ENCODE measurements around the gene BEST4.
A peak's percentile ranks its signal among the peaks of the same experiment; 100 is the strongest.
"Not testable (repeated sequence)": the region's sequence is repeated elsewhere in the genome, so short reads cannot be mapped to it uniquely, and the experiment has no call there.

The BEST4 gene

GRCh38 chr1:44801491-44802305, 13.7 kb upstream of the BEST4 start:
- DNase-seq = no peak

DNA sequence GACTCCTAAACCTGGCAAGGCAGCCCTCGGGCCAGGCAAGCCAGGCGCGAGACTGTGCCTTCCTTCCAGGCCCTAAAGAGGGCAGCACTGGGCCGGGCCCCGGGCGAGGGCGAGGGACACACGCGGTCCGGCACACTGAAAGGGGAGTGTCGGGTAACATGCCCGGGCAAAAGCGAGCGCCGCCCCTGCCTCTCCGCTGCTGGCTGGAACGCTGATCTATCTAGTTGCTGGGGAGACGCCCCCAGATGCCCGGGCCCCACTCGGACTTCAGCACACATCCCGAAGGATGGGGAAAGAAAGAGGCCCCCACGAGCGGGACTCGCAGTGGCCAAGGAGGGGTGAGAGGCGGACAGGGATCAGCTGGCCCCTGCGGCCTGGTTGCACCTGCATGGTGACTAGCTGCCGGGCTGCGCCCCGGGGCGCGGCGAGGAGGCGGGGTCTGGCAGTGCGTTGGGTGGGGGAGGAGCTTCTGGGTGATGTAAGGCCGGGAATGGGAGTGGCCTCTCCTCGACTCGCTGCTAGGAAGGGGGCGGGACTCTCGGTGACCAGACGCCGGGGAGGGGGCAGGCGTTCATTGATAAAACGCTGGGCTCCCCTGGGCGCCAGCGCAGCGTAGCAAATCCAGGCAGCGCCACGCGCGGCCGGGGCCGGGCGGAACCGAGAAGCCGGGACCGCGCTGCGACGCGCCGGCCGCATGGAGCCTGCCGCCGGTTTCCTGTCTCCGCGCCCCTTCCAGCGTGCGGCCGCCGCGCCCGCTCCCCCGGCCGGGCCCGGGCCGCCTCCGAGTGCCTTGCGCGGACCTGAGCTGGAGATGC, 12.0 kb upstream of the BEST4 start, which contains the start of gene PLK3:
Gene PLK3 (plus strand): TSS at position 608 of the 815 bp plus-strand sequence. CDS start 87 bp downstream, at position 695.
- peak; percentile 99 for DNase-seq

GRCh38 chr1:44798481-44799365, 10.8 kb upstream of the BEST4 start:
- peak; percentile 86 for DNase-seq

- not testable (repeated sequence) for DNase-seq
Measured at GRCh38 chr1:44797886-44798285, 9.9 kb upstream of the BEST4 start.

GRCh38 chr1:44792736-44793502, 4.9 kb upstream of the BEST4 start:
- DNase-seq = no peak

DNA sequence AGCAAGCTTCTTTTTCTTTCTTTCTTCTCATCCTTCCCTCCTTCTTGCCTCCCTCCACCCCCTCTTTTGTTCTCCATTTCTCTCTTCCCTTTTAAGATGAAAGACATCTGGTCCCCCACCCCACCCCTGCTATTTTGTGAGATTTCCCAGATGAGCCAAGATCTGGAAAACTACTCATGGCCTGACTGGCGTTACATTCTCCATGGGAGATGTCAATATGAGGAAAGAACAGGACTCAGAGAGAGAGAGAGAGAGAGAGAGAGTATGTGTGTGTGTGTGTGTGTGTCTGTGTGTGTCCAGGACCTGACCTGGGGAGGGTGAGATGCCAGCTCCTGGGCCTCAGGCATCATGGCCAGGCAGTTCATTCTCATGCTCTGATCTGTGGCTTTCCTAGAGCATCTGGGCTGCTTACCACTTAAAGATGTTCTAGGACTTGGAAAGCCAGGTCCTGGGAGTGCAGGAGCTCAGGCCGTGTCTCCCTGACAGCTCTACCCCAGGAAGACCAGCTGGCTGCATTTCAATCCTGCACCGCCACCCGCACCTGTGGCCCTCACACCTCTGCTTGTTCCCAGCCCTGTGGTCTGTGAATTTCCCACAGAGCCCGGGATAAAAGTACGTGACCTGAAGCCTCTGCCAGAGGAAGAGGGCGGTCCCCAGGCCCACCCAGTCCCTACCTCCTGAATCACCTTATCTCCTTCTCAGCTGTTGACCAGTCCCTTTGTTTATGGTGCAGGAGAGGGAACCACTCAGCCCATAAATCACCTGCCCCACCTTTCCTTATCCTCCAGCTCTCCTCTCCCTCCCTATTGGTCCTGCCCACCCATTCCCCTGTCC, 3.2 kb upstream of the BEST4 start:
- no peak for DNase-seq

DNA sequence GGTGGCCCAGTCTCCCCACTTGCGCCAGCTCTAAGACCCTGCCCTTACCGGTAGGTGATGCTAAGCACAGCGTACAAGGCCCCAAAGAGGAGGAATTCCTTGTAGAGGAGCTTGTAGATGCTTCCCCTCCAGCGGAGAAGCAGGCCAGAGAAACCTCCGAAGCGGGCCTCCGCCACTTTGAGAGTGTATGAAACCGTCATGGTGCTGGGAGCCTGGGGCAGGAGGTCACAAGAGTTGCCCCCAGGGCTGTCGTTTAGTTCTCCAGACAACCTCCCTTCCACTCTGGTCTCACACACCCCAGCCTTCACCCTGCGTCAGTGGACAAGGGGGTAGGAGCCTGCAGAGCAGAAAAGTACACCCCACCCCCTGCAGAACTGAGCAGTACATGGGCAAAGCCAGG, 464 bp downstream of the BEST4 start:
- DNase-seq = no peak

- DNase-seq = no peak
Measured at GRCh38 chr1:44786841-44787426, 1.0 kb downstream of the BEST4 start.

DNA sequence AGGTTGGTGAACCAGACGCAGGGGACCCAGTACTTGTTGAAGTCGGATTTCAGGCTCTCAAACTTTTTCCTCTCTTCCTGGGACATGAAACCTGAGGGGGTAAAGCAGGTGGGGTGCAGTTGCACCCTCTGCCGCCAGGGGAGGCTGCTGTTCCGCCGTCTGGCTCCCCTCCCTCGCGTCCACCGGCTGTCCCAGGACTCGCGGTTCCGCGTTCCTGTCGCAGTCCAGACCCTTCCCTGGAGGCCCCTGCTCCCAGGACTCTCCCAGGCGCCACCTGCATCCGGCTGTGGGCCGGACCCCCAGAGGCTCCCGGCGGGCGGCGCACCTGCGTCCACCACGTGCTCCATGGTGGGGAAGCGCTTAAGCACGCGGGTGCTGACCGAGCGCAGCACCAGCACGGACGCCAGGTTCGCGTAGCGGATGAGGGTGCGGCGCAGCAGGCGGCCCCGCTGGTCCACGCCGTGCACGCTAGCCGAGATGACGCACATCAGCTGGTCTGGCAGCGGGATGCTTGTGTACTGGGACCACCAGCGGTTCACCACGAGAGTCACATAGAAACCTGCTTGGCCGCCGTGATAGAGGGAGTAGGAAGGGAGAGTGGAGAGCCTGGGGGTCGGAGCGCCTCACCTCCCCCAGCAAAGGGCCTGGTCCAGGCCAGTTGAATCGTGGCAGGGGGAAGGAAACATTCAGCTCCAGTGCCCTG, 1.7 kb downstream of the BEST4 start:
- peak; percentile 43 for DNase-seq

GRCh38 chr1:44785501-44786137, 2.4 kb downstream of the BEST4 start:
- no peak for DNase-seq

- DNase-seq = no peak
Measured at GRCh38 chr1:44785029-44785380, 3.0 kb downstream of the BEST4 start.

GRCh38 chr1:44784094-44785028, 3.6 kb downstream of the BEST4 start:
- peak; percentile 25 for DNase-seq

DNA sequence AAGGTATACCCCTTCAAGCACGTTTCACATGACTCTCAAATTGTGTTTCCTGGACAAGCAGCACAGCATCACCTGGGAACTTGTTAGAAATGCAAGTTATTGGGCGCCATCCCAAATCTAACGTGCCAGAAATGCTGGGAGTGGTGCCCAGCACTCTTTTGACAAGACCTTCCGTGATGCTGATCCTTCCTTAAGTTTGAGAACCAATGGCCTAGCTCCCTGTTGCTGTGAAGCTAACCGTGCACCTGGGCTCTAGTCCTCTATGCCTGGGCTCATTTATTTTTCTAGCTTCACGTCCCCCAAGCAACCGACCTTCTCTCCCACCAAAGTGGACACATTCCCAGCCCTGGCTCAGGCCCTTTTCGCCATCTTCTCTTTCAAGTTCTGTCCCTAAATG, 4.3 kb downstream of the BEST4 start:
- DNase-seq = peak; percentile 35

DNA sequence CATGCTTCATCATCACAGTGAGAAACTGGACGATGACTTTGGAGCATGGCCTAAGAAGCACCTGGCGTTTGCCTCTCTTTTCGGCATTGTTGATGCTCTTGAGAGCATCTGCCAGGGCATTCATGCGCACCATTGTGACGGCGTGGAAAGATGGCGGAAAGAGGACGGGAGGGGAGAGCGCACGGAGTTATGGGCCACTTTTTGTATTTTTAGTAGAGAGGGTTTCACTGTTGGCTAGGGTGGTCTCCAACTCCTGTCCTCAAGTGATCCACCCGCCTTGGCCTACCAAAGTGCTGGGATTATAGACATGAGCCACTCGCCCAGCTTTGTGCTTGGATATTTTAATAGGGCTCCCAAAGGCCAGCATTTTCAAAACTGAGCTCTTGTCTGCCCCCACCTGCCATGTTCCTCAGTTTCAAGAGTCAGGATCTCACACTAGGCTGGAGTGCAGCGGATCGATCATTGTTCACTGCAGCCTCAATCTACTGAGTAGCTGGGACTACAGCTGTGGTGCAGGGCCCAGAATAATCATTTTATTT, 7.3 kb downstream of the BEST4 start:
- DNase-seq = no peak

DNA sequence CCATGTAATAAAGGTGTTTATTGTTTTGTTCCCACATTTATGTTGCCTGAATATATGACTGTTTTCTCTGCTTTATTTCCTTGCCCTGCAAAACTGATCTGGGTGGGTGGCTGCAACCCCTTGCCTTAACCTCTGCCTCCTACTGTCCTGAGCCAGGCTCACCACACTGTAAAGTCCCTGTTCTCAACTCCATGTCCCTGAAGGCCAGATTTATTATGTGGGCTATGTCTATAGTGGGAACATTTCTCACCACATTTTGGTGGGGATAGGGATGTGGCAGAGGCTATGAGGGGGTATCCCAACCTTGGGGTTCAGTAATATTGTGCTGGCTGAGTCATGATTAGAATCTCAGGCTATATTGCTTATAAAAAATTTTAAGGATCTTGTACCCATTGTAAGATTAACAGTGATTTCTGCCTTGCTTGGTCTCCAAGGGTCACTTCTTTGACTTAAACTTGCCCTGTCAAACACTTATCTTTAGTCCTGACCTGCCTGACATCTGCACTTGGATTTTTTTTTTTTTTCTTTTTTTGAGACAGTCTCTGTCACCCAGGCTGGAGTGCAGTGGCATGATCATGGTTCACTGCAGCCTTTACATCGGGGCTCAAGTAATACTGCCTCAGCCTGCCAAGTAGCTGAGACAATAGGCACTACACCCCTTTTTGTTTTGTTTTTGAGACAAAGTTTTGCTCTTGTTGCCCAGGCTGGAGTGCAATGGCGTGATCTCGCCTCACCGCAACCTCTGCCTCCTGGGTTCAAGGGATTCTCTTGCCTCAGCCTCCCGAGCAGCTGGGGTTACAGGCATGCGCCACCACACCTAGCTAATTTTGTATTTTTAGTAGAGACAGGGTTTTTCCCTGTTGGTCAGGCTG, 9.0 kb downstream of the BEST4 start:
- no peak for DNase-seq

DNA sequence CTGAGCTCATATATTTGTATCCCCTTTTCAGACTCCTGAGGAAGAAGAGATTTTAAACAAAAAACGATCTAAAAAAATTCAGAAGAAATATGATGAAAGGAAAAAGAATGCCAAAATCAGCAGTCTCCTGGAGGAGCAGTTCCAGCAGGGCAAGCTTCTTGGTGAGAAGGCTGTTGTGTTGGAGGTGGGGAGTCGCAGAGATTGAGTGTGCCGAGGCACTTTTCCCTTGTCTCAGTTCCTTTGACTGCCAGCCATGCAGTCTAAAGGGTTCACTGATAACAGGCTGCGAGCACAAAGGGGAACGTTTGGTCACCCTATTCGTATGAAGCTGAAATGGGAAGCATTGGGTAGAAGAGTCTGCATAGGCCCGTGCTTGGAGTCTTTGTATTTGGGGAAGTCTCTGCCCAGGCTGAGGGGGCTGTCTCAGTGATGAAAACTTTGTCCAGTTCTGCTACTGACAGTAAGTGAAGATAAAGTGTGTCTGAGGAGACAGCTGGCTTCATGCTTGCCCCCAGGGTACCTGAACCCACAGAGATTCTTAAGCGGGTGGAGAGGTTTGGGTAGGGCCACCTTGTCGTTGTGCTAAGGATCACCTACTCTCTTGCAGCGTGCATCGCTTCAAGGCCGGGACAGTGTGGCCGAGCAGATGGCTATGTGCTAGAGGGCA, 9.9 kb downstream of the BEST4 start:
- DNase-seq = no peak

GRCh38 chr1:44777547-44777946, 10.4 kb downstream of the BEST4 start:
- no peak for DNase-seq
